SK-N-SH (cell line): ENCODE results near the gene FAM120C. TPM values are rescaled to one million over a fixed set of nuclear protein-coding genes. Genes with fewer than 3 reads are reported as not detected.

ENCODE experiments used
- CTCF ChIA-PET: fragments of 300-600, 350-600 bp; formaldehyde crosslinking; extraction: SDS; loops from one replicate; lab custom pipeline; 2021; lab: Yijun Ruan, JAX
- POLR2A ChIA-PET: fragments of 350-600 bp; sonication (Branson Sonifier 250); formaldehyde crosslinking; extraction: SDS; loops from one replicate; lab custom pipeline; 2020; ENCODE audit warnings: antibody characterized with exemption, inconsistent platforms; lab: Yijun Ruan, JAX
- DNase-seq: peaks from one replicate; pipeline ENCODE4 v3.0.0; 2012
- H2AFZ ChIP-seq: fragments of 200-600 bp; sonication (generic); 2 replicates; pipeline ENCODE4 v1.8.1; 2016; ENCODE audit warnings: antibody characterized with exemption, mild to moderate bottlenecking, low read depth
- H3F3A ChIP-seq: fragments of 200-600 bp; sonication (generic); replicated peaks from 2 replicates; pipeline ENCODE3; 2016; ENCODE audit warnings: antibody characterized with exemption, mild to moderate bottlenecking; ENCODE audit not compliant: insufficient read depth
- H3K27ac ChIP-seq, 2 experiments: fragments of 200-500 bp in 1 of 2; fragments of 200-600 bp in 1 of 2; sonication (Bioruptor generic) in 1 of 2; sonication (generic), shearing (Covaris generic) in 1 of 2; 2 replicates each; pipeline versions ENCODE4 v1.5.1 to v1.6.1; 2014 to 2016; ENCODE audit warnings: low read depth in 2 of 2, inconsistent platforms in 1 of 2, low read length in 1 of 2, mild to moderate bottlenecking in 1 of 2, mixed read lengths in 1 of 2
- H3K27me3 ChIP-seq: fragments of 200-600 bp; sonication (generic), shearing (Covaris generic); 2 replicates; pipeline ENCODE4 v1.6.1; 2016; ENCODE audit warnings: mixed run types; ENCODE audit not compliant: insufficient read depth
- H3K36me3 ChIP-seq, 2 experiments: fragments of 200-500 bp in 1 of 2; fragments of 200-600 bp in 1 of 2; sonication (Bioruptor generic) in 1 of 2; sonication (generic) in 1 of 2; replicated peaks in 1 of 2; 2 replicates each; pipeline versions ENCODE3 to v1.5.1; 2014 to 2016; ENCODE audit warnings: low read length in 1 of 2, mild to moderate bottlenecking in 1 of 2; ENCODE audit not compliant: insufficient read depth in 2 of 2, control insufficient read depth in 1 of 2
- H3K4me1 ChIP-seq, 2 experiments: fragments of 200-500 bp in 1 of 2; fragments of 200-600 bp in 1 of 2; sonication (Bioruptor generic) in 1 of 2; sonication (generic), shearing (Covaris generic) in 1 of 2; 2 replicates each; pipeline versions ENCODE4 v1.5.1 to v1.6.1; 2014 to 2016; ENCODE audit warnings: low read depth in 1 of 2, low read length in 1 of 2, mixed run types in 1 of 2; ENCODE audit not compliant: insufficient read depth in 2 of 2, control insufficient read depth in 1 of 2
- H3K4me2 ChIP-seq: fragments of 200-600 bp; sonication (generic), shearing (Covaris generic); 2 replicates; pipeline ENCODE4 v1.6.1; 2017; ENCODE audit warnings: mixed run types
- H3K4me3 ChIP-seq, 2 experiments: fragments of 200-500 bp in 1 of 2; fragments of 200-600 bp in 1 of 2; sonication (Bioruptor generic) in 1 of 2; sonication (generic), shearing (Covaris generic) in 1 of 2; 2 replicates each; pipeline versions ENCODE4 v1.5.1 to v1.8.1; 2014 to 2016; ENCODE audit warnings: low read depth in 2 of 2, inconsistent platforms in 1 of 2, low read length in 1 of 2, mild to moderate bottlenecking in 1 of 2, mixed read lengths in 1 of 2, moderate library complexity in 1 of 2
- H3K79me2 ChIP-seq: fragments of 200-600 bp; sonication (generic); 2 replicates; pipeline ENCODE4 v1.8.1; 2017; ENCODE audit warnings: mild to moderate bottlenecking; ENCODE audit not compliant: insufficient read depth
- H3K9ac ChIP-seq: fragments of 200-600 bp; sonication (generic); 2 replicates; pipeline ENCODE4 v1.6.1; 2017; ENCODE audit warnings: mixed run types
- H3K9me2 ChIP-seq: fragments of 200-600 bp; sonication (generic); 2 replicates; pipeline ENCODE4 v1.6.1; 2017; ENCODE audit warnings: mixed run types
- H3K9me3 ChIP-seq: fragments of 200-600 bp; sonication (generic); 2 replicates; pipeline ENCODE4 v1.6.1; 2017; ENCODE audit warnings: mixed run types, mild to moderate bottlenecking, moderate library complexity
- H4K20me1 ChIP-seq: fragments of 200-600 bp; sonication (generic); 2 replicates; pipeline ENCODE4 v1.6.1; 2017; ENCODE audit warnings: mild to moderate bottlenecking, mixed run types; ENCODE audit not compliant: insufficient read depth
- EP300 ChIP-seq, 2 experiments: IDR thresholded peaks; 2 replicates each; pipeline versions ENCODE4 v1.4.0 to v1.6.1; 2012; ENCODE audit warnings: borderline replicate concordance in 1 of 2, low read depth in 1 of 2, low read length in 1 of 2
- EZH2phosphoT487 ChIP-seq: fragments of 200-600 bp; sonication (generic); IDR thresholded peaks from 2 replicates; pipeline ENCODE4 v1.6.1; 2017; ENCODE audit warnings: low read depth, mixed run types, mild to moderate bottlenecking, antibody characterized with exemption, moderate library complexity, borderline replicate concordance
- FOXM1 ChIP-seq: IDR thresholded peaks from 2 replicates; pipeline ENCODE4 v1.4.0; 2012; ENCODE audit warnings: low read depth, mild to moderate bottlenecking
- GATA2 ChIP-seq: sonication (generic); formaldehyde crosslinking; IDR thresholded peaks from 2 replicates; pipeline ENCODE4 v1.5.0; 2020; ENCODE audit warnings: mild to moderate bottlenecking, missing genetic modification reagents
- MAX ChIP-seq: IDR thresholded peaks from 2 replicates; pipeline ENCODE4 v1.4.0; 2012; ENCODE audit warnings: low read depth
- MXI1 ChIP-seq: IDR thresholded peaks from 2 replicates; pipeline ENCODE4 v1.6.1; 2012; ENCODE audit warnings: mild to moderate bottlenecking, low read depth, low read length, improper control_type of control experiment
- NFIC ChIP-seq: IDR thresholded peaks from 2 replicates; pipeline ENCODE4 v1.4.0; 2012; ENCODE audit warnings: borderline replicate concordance
- NRF1 ChIP-seq: IDR thresholded peaks from 2 replicates; pipeline ENCODE4 v1.6.1; 2012; ENCODE audit warnings: low read depth, mild to moderate bottlenecking, low read length
- PBX3 ChIP-seq: IDR thresholded peaks from 2 replicates; pipeline ENCODE4; 2012
- REST ChIP-seq: IDR thresholded peaks from 2 replicates; pipeline ENCODE4 v1.6.1; 2012; ENCODE audit warnings: mild to moderate bottlenecking, low read depth, low read length, moderate library complexity
- SIN3A ChIP-seq: IDR thresholded peaks from 2 replicates; pipeline ENCODE4 v1.6.1; 2012; ENCODE audit warnings: low read depth, mild to moderate bottlenecking, low read length, moderate library complexity, borderline replicate concordance
- SMC3 ChIP-seq: IDR thresholded peaks from 2 replicates; pipeline ENCODE4 v1.6.1; 2012; ENCODE audit warnings: low read depth, low read length, improper control_type of control experiment
- TCF12 ChIP-seq: IDR thresholded peaks from 2 replicates; pipeline ENCODE4 v1.4.0; 2012
- YY1 ChIP-seq: IDR thresholded peaks from 2 replicates; pipeline ENCODE4 v1.4.0; 2012; ENCODE audit warnings: low read depth, mild to moderate bottlenecking
- WGBS: methylation state at CpG from one replicate; pipeline ENCODE4 v1.1.6; 2017; ENCODE audit warnings: low lambda C conversion rate; 5-methylcytosine and 5-hydroxymethylcytosine counted together
- polyA plus RNA-seq, 3 experiments: library from polyadenylated mRNA; depleted of rRNA; stranded (reverse); fragments of >200 nt; gene quantifications; 2 replicates each; pipeline ENCODE4 v1.2.3, GENCODE V29; 2012

Gene FAM120C
- polyA plus RNA-seq, 1 of the 3 experiments (the other 2 are of a cell fraction): 6.0 TPM

- TF ChIP-seq SIN3A (no peak), EZH2phosphoT487 (no peak), SMC3 (no peak), GATA2 (no peak), EP300 (IDR thresholded peaks at IDR 0.05; ENCODE audit: borderline replicate concordance in 1 of 2, low read depth in 1 of 2, low read length in 1 of 2) (no peak), PBX3 (peak; percentile 45; the same call in 1 of the 2 replicates), REST (no peak), YY1 (peak; percentile 95), MAX (peak; percentile 20; the same call in 1 of the 2 replicates), NFIC (no peak), FOXM1 (no peak), TCF12 (no peak)
These were observed 138.8 kb downstream of the FAM120C start, which contains the start of gene PHF8 (continued) for GRCh38 chrX:54044126-54044876.

GRCh38 chrX:54043541-54044125 lies 139.4 kb downstream of the FAM120C start:
- H3K4me3 ChIP-seq: peak overlapping the region; percentile 66 to 73
- H3K79me2 ChIP-seq: peaks cover 13% of the 10 kb centered on the region; the same call in 1 of the 2 replicates
- H3K9ac ChIP-seq: peak overlapping the region; percentile 89
- H3K27me3 ChIP-seq: peaks cover 6% of the 10 kb centered on the region; the same call in 1 of the 2 replicates
- peak; percentile 10; the same call in 1 of the 2 replicates for TF ChIP-seq MXI1
- TF ChIP-seq NRF1: no peak
- TF ChIP-seq FOXM1: no peak
- no peaks in the 10 kb centered on the region for H3K9me3 ChIP-seq
- H3K4me2 ChIP-seq: peak overlapping the region; percentile 88
- H4K20me1 ChIP-seq: no peaks in the 10 kb centered on the region
- H3K4me1 ChIP-seq: peaks cover 0 to 8% of the 10 kb centered on the region in 2 experiments; a peak in 1 of 4 replicates
- ChIA-PET CTCF (interaction anchor here (0.6 to 1.7 kb wide), 6 partner anchors 10 to 396 kb away, joined by 3 to 7 read pairs (median 3); partner anchors contain the start of gene TSR2), POLR2A (interaction anchor here (1.3 to 2.3 kb wide), 3 partner anchors 140 to 396 kb away, joined by 5 to 10 read pairs (median 5); partner anchors contain the start of genes FAM120C and TSR2)
- peaks cover 4 to 7% of the 10 kb centered on the region in 2 experiments for H3K36me3 ChIP-seq
- peak overlapping the region; percentile 84 for H2AFZ ChIP-seq
- no peaks in the 10 kb centered on the region for H3K9me2 ChIP-seq
- WGBS: 3% methylated on average over 13 of the region's 43 CpGs
- H3F3A ChIP-seq: peaks cover 10% of the 10 kb centered on the region
- DNase-seq: peak; percentile 44
- H3K27ac ChIP-seq: peak overlapping the region; percentile 91
